HepG2 (cell line): Measurements from ENCODE around the gene MAP3K2. TPM values are rescaled to one million over a fixed set of nuclear protein-coding genes. Genes with fewer than 3 reads are reported as not detected.
A peak's percentile ranks its signal among the peaks of the same experiment; 100 is the strongest.

ENCODE experiments used
- ATAC-seq: fragments of 200-7000 bp; cut with Tn5 transposase; 3 replicates; pipeline ENCODE4 v1.9.1; 2020; ENCODE audit warnings: mild to moderate bottlenecking, moderate library complexity
- BruUV-seq: library from RNA; stranded (reverse); fragments of 400-500 nt; replicated peaks from 2 replicates; lab custom pipeline; 2021; lab: Mats Ljungman, UMichigan
- CTCF ChIA-PET: fragments of 300-600 bp; formaldehyde crosslinking; extraction: SDS; loops from one replicate; lab custom pipeline; 2021; ENCODE audit warnings: low total read pairs, inconsistent platforms, low intra/inter-chr PET ratio; lab: Yijun Ruan, JAX
- POLR2A ChIA-PET: fragments of 350-600 bp; sonication (Branson Sonifier 250); formaldehyde crosslinking; loops from one replicate; lab custom pipeline; 2020; ENCODE audit warnings: antibody characterized with exemption, inconsistent platforms; lab: Yijun Ruan, JAX
- DNase-seq: peaks from one replicate; pipeline ENCODE4 v3.0.0-alpha.2; 2015; ENCODE audit warnings: low spot score
- FAIRE-seq: peaks from 3 replicates; lab custom pipeline; 2011; peaks lifted over from hg19 to GRCh38; lab: Jason Lieb, UNC
- H2AFZ ChIP-seq: one replicate; pipeline ENCODE4 v1.6.1; 2011; ENCODE audit warnings: low read length, inconsistent platforms
- H3K27ac ChIP-seq: fragments of 300-600 bp; 3 replicates; pipeline ENCODE4 v1.8.0; 2011; ENCODE audit warnings: mixed run types, mild to moderate bottlenecking, mixed read lengths, low read length, inconsistent platforms; ENCODE audit not compliant: insufficient read depth; ENCODE audit errors: extremely low read length
- H3K27me3 ChIP-seq, 2 experiments: fragments of 200-600 bp in 1 of 2; 2 replicates in 1 of 2; 3 replicates in 1 of 2; pipeline versions ENCODE4 v1.6.0 to v1.8.0; 2011; ENCODE audit warnings: low read length in 2 of 2, mild to moderate bottlenecking in 2 of 2, moderate library complexity in 2 of 2, inconsistent platforms in 1 of 2; ENCODE audit not compliant: insufficient read depth in 2 of 2, control insufficient read depth in 1 of 2
- H3K36me3 ChIP-seq, 2 experiments: fragments of 200-600 bp in 1 of 2; replicated peaks in 1 of 2; 2 replicates in 1 of 2; 3 replicates in 1 of 2; pipeline versions ENCODE4 v1.5.1 to v1.8.0; 2011; ENCODE audit warnings: low read length in 2 of 2, inconsistent platforms in 1 of 2; ENCODE audit not compliant: insufficient read depth in 2 of 2, control insufficient read depth in 1 of 2
- H3K4me1 ChIP-seq: 2 replicates; pipeline ENCODE4 v1.5.1; 2012; ENCODE audit warnings: low read length, inconsistent platforms; ENCODE audit not compliant: insufficient read depth
- H3K4me2 ChIP-seq: 2 replicates; pipeline ENCODE4 v1.6.0; 2011; ENCODE audit warnings: low read depth, low read length, inconsistent platforms
- H3K4me3 ChIP-seq, 3 experiments: fragments of 200-600 bp in 1 of 3; sonication (generic), shearing (Covaris generic) in 1 of 3; replicated peaks in 1 of 3; 2 replicates each; pipeline ENCODE4 v1.5.1; 2011 to 2016; ENCODE audit warnings: low read length in 3 of 3, inconsistent platforms in 2 of 3, low read depth in 2 of 3, mild to moderate bottlenecking in 2 of 3, control low read depth in 1 of 3, mixed read lengths in 1 of 3; ENCODE audit not compliant: insufficient read depth in 1 of 3
- H3K79me2 ChIP-seq: one replicate; pipeline ENCODE4 v1.6.1; 2011; ENCODE audit warnings: low read length, inconsistent platforms; ENCODE audit not compliant: insufficient read depth
- H3K9ac ChIP-seq: 2 replicates; pipeline ENCODE4 v1.6.0; 2011; ENCODE audit warnings: mild to moderate bottlenecking, low read depth, low read length, inconsistent platforms; ENCODE audit not compliant: insufficient read depth
- H3K9me3 ChIP-seq: 2 replicates; pipeline ENCODE4 v1.5.1; 2012; ENCODE audit warnings: mild to moderate bottlenecking, low read length
- H4K20me1 ChIP-seq: 2 replicates; pipeline ENCODE4 v1.6.0; 2011; ENCODE audit warnings: inconsistent platforms, mild to moderate bottlenecking, low read length, moderate library complexity; ENCODE audit not compliant: insufficient read depth
- ARNT2 ChIP-seq: sonication (generic); formaldehyde crosslinking; IDR thresholded peaks from 2 replicates; pipeline ENCODE4 v1.8.0; 2022; ENCODE audit warnings: mild to moderate bottlenecking, low read depth, missing genetic modification reagents, moderate library complexity
- CHCHD3 ChIP-seq: sonication (generic); formaldehyde crosslinking; IDR thresholded peaks from 2 replicates; pipeline ENCODE4 v1.8.0; 2022; ENCODE audit warnings: mild to moderate bottlenecking, missing genetic modification reagents, moderate library complexity
- CREB1 ChIP-seq, 2 experiments: fragments of 450-650 bp in 1 of 2; IDR thresholded peaks; 2 replicates each; pipeline ENCODE4 v1.6.1; 2016 to 2017; ENCODE audit warnings: control low read depth in 1 of 2, mild to moderate bottlenecking in 1 of 2, missing compliant biosample characterization in 1 of 2, missing genetic modification characterization in 1 of 2
- KLF16 ChIP-seq, 2 experiments: sonication (generic) in 1 of 2; formaldehyde crosslinking in 1 of 2; IDR thresholded peaks; 2 replicates each; pipeline versions ENCODE4 v1.6.1 to v1.8.0; 2016 to 2023; ENCODE audit warnings: missing genetic modification reagents in 2 of 2, missing compliant biosample characterization in 1 of 2
- MBD4 ChIP-seq: IDR thresholded peaks from 2 replicates; pipeline ENCODE4 v1.6.1; 2012; ENCODE audit warnings: low read length, inconsistent platforms, borderline replicate concordance
- PAF1 ChIP-seq: IDR thresholded peaks from 2 replicates; pipeline ENCODE4 v1.6.1; 2016; ENCODE audit warnings: missing genetic modification reagents, missing compliant biosample characterization
- ZNF33B ChIP-seq: sonication (generic); formaldehyde crosslinking; IDR thresholded peaks from 2 replicates; pipeline ENCODE4 v1.5.1; 2020; ENCODE audit warnings: mild to moderate bottlenecking, missing genetic modification reagents
- ZNF431 ChIP-seq: sonication (generic); formaldehyde crosslinking; IDR thresholded peaks from 2 replicates; pipeline ENCODE4 v1.9.0; 2022; ENCODE audit warnings: missing genetic modification reagents, low read depth, mild to moderate bottlenecking, borderline replicate concordance
- ZNF530 ChIP-seq: sonication (generic); formaldehyde crosslinking; IDR thresholded peaks from 2 replicates; pipeline ENCODE4 v1.5.0; 2020; ENCODE audit warnings: low read depth, mild to moderate bottlenecking, missing genetic modification reagents
- ZNF556 ChIP-seq: sonication (generic); formaldehyde crosslinking; IDR thresholded peaks from 2 replicates; pipeline ENCODE4 v1.4.0; 2020; ENCODE audit warnings: mild to moderate bottlenecking, missing genetic modification reagents, borderline replicate concordance
- ZNF883 ChIP-seq: sonication (generic); formaldehyde crosslinking; IDR thresholded peaks from 2 replicates; pipeline ENCODE4 v1.5.1; 2020; ENCODE audit warnings: mild to moderate bottlenecking, missing genetic modification reagents; ENCODE audit errors: not compliant biosample characterization
- ZSCAN9 ChIP-seq: IDR thresholded peaks from 2 replicates; pipeline ENCODE4 v1.6.1; 2016; ENCODE audit warnings: borderline replicate concordance
- WGBS: methylation state at CpG from one replicate; pipeline ENCODE4 v1.1.6; 2017; ENCODE audit warnings: low lambda C conversion rate; 5-methylcytosine and 5-hydroxymethylcytosine counted together
- in situ Hi-C: cut with HindIII; loops from 2 replicates; pipeline ENCODE4 v1.10.0; 2017; ENCODE audit warnings: low pct_unique_long_range_greater_than_20kb; ENCODE audit not compliant: extremely low pct_ligation_motif_present
- intact Hi-C: fragments of 100-400 bp; cut with micrococcal nuclease; formaldehyde crosslinking; loops from one replicate; pipeline ENCODE4 v1.10.0; 2022; ENCODE audit not compliant: unreplicated experiment
- polyA plus RNA-seq, 8 experiments: library from polyadenylated mRNA; depleted of rRNA in 3 of 8; stranded (reverse) in 7 of 8; unstranded in 1 of 8; fragments of >200 nt; fragmentation: Illumina TruSeq in 4 of 8; extraction: Trizol in 4 of 8; gene quantifications; 2 replicates each; pipeline versions ENCODE4 v1.2.1 to v1.2.3, GENCODE V29; 2011 to 2016; ENCODE audit warnings: low read depth in 4 of 8, missing spikeins in 1 of 8, mixed read lengths in 1 of 8; ENCODE audit not compliant: insufficient read depth in 1 of 8
- total RNA-seq, 5 experiments: library from RNA; depleted of rRNA; stranded (reverse); fragments of >200 nt; fragmentation: Illumina TruSeq; extraction: Trizol; gene quantifications; 2 replicates each; pipeline ENCODE4 v1.2.3, GENCODE V29; 2016; ENCODE audit warnings: low read depth in 1 of 5
- TF ChIP-seq, protein P1 (sequence below): sonication (generic); formaldehyde crosslinking; IDR thresholded peaks from 2 replicates; pipeline ENCODE4 v1.4.0; 2020; ENCODE audit warnings: missing genetic modification reagents, borderline replicate concordance
- TF ChIP-seq, protein P2 (sequence below): sonication (generic); formaldehyde crosslinking; IDR thresholded peaks from 2 replicates; pipeline ENCODE4 v1.4.0; 2020; ENCODE audit warnings: missing genetic modification reagents, borderline replicate concordance

Gene MAP3K2
- total and polyA plus RNA-seq, 2 of the 13 experiments (the other 11 are each of a cell fraction or from before 2014, with no cell fraction given), result 12.2 to 37.2 TPM

- peaks cover 55% of the 10 kb centered on the region for H3K79me2 ChIP-seq
- ChIA-PET CTCF (no interaction called here), POLR2A (interaction anchor here (0.6 to 3.7 kb wide), 19 partner anchors 9 to 348 kb away, joined by 3 to 33 read pairs (median 4); partner anchors contain the start of genes ERCC3, IWS1 and PROC)
- no peak overlapping the region for H2AFZ ChIP-seq
- H3K4me1 ChIP-seq, result peaks cover 53% of the 10 kb centered on the region
- H3K27ac ChIP-seq, result peak overlapping the region; percentile 99
- no peaks in the 10 kb centered on the region; a peak in 1 of 5 replicates for H3K27me3 ChIP-seq
- DNase-seq (peak; percentile 91), FAIRE-seq (no peak), ATAC-seq (peak; percentile 91)
- intact Hi-C loops, result loop anchor here (1.0 to 2.0 kb wide), 3 partner anchors 22 to 66 kb away; no protein-coding TSS in a partner anchor
- peaks cover 22% of the 10 kb centered on the region for H4K20me1 ChIP-seq
- peak overlapping the region; percentile 84 for H3K4me2 ChIP-seq
- in situ Hi-C loops, result no loop called here
- H3K36me3 ChIP-seq, result peaks cover 2 to 7% of the 10 kb centered on the region in 2 experiments; a peak in 2 of 5 replicates
- WGBS, result 2% methylated on average over 28 of the region's 58 CpGs
- peak overlapping the region; percentile 100 for H3K9ac ChIP-seq
- BruUV-seq, result TSS peak; percentile 60
- no peaks in the 10 kb centered on the region for H3K9me3 ChIP-seq
- peak overlapping the region; percentile 87 to 95 (median 94) for H3K4me3 ChIP-seq
- TF ChIP-seq KLF16 (CRISPR knock-in tag; IDR thresholded peaks at IDR 0.05) (peak in 1 of 2 experiments; percentile 69; a peak in 2 of 4 replicates), ZNF883 (CRISPR knock-in tag) (no peak), CHCHD3 (no peak), ZNF530 (CRISPR knock-in tag) (no peak), ZNF556 (CRISPR knock-in tag) (peak; percentile 12; the same call in 1 of the 2 replicates), ARNT2 (CRISPR knock-in tag) (peak; percentile 63; the same call in 1 of the 2 replicates), MBD4 (no peak), ZNF431 (CRISPR knock-in tag) (no peak; the same call in 1 of the 2 replicates), ZNF33B (CRISPR knock-in tag) (0 out of 2 replicates have a peak, but pooled peaks have one; percentile 46), PAF1 (CRISPR knock-in tag) (peak; percentile 90; the same call in 1 of the 2 replicates), CREB1 (IDR thresholded peaks at IDR 0.05) (no peak), CREB1 (CRISPR knock-in tag; IDR thresholded peaks at IDR 0.05) (0 out of 2 replicates have a peak, but pooled peaks have one; percentile 10), ZSCAN9 (no peak; the same call in 1 of the 2 replicates)
- TF ChIP-seq, protein P1, sequence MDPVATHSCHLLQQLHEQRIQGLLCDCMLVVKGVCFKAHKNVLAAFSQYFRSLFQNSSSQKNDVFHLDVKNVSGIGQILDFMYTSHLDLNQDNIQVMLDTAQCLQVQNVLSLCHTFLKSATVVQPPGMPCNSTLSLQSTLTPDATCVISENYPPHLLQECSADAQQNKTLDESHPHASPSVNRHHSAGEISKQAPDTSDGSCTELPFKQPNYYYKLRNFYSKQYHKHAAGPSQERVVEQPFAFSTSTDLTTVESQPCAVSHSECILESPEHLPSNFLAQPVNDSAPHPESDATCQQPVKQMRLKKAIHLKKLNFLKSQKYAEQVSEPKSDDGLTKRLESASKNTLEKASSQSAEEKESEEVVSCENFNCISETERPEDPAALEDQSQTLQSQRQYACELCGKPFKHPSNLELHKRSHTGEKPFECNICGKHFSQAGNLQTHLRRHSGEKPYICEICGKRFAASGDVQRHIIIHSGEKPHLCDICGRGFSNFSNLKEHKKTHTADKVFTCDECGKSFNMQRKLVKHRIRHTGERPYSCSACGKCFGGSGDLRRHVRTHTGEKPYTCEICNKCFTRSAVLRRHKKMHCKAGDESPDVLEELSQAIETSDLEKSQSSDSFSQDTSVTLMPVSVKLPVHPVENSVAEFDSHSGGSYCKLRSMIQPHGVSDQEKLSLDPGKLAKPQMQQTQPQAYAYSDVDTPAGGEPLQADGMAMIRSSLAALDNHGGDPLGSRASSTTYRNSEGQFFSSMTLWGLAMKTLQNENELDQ (CRISPR knock-in tag), result no peak
- TF ChIP-seq, protein P2, sequence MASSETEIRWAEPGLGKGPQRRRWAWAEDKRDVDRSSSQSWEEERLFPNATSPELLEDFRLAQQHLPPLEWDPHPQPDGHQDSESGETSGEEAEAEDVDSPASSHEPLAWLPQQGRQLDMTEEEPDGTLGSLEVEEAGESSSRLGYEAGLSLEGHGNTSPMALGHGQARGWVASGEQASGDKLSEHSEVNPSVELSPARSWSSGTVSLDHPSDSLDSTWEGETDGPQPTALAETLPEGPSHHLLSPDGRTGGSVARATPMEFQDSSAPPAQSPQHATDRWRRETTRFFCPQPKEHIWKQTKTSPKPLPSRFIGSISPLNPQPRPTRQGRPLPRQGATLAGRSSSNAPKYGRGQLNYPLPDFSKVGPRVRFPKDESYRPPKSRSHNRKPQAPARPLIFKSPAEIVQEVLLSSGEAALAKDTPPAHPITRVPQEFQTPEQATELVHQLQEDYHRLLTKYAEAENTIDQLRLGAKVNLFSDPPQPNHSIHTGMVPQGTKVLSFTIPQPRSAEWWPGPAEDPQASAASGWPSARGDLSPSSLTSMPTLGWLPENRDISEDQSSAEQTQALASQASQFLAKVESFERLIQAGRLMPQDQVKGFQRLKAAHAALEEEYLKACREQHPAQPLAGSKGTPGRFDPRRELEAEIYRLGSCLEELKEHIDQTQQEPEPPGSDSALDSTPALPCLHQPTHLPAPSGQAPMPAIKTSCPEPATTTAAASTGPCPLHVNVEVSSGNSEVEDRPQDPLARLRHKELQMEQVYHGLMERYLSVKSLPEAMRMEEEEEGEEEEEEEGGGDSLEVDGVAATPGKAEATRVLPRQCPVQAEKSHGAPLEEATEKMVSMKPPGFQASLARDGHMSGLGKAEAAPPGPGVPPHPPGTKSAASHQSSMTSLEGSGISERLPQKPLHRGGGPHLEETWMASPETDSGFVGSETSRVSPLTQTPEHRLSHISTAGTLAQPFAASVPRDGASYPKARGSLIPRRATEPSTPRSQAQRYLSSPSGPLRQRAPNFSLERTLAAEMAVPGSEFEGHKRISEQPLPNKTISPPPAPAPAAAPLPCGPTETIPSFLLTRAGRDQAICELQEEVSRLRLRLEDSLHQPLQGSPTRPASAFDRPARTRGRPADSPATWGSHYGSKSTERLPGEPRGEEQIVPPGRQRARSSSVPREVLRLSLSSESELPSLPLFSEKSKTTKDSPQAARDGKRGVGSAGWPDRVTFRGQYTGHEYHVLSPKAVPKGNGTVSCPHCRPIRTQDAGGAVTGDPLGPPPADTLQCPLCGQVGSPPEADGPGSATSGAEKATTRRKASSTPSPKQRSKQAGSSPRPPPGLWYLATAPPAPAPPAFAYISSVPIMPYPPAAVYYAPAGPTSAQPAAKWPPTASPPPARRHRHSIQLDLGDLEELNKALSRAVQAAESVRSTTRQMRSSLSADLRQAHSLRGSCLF, result no peak
Observed at GRCh38 chr2:127386764-127387654, 766 bp downstream of the MAP3K2 start.
